Activated CD4-positive, alpha-beta T cell treated with anti-CD3 and anti-CD28 coated beads for 24 hours (primary cell): ENCODE data around the gene SLC8A2.
"Not testable (repeated sequence)": the region's sequence is repeated elsewhere in the genome, so short reads cannot be mapped to it uniquely, and the experiment has no call there.

Experiments
- DNase-seq, 2 donors: peaks; one replicate each; pipeline ENCODE4 v3.0.0-alpha.2; 2020; ENCODE audit warnings: low read depth in 2 of 2

Gene SLC8A2

DNA sequence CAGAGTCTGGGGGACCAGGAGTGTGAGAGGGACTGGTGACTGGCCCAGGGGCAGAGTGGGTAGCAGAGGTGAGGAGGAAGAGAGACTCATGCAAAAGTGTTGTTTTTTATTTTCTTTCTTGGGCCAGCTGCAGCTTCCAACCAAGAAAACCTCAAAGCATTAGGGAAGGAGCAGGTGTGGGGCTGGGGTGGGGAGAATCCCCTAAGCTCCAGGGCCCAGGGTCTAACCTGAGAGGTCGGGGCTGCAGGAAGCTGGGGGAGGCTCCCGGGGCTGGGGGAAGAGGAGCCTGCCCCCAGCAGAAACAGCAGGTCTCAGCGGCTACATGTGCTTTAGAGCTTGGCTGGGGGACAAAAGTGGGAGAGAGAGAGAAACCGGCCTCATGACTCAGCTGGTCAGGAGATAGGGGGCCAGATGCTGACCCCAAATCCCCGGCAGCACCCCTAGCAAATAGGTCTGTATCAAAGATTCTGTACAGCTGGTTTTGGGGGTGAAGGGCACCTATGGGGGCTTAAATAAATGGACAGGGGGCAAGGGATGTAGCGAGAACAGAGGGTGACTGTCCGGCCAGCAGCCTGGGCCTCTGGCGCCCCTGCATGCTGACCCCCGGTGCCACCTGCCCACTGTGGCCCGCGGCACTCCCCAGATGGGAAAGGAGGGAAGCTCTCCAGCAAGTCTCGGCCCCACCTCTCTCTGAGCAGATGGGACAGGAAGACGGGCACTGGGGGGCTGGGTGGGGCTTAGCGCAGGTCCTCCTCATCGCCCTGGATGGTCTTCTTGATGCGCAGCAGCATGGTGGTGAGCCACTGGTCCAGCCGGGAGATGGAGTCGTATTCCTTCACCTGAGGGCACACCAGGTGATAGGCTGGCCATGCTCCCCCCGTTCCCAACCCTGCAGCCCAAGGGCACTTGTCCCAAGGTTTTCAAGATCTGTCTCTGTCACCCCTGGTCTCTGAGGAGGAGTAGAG is 16.1 kb upstream of the SLC8A2 start:
- no peak for DNase-seq

DNA sequence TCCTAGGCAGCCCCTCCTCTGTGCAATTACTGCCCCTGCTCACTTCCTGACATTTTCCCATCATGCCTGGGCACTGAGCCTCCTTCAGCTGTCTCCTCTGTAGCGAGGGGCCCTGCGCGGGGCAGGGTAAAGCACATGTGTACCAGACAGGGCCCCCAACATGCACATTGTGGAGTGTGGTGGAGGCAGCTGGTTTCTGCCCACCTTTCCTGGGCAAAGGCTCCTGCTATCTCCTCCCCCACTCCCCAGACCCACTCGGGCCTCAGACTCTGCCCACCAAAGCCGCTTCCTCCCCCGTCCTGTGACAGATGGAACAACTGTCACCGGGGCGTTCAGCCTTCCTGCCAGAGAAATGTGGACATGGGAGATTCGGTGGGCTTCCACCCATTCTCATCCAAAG is 15.2 kb upstream of the SLC8A2 start:
- no peak for DNase-seq

DNA sequence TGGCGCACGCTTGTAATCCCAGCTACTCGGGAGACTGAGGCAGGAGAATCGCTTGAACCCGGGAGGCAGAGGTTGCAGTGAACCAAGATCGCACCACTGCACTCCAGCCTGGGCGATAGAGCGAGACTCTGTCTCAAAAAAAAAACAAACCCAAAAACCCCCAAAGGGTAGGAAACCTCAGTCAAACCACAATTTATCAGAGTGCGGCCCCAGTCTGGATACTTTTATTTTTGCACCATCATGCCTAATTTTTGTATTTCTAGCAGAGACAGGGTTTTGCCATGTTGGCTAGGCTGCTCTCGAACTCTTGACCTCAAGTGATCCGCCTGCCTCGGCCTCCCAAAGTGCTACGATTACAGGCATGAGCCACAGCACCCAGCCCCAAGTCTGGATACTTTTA is 14.5 kb upstream of the SLC8A2 start:
- not testable (repeated sequence) for DNase-seq

DNA sequence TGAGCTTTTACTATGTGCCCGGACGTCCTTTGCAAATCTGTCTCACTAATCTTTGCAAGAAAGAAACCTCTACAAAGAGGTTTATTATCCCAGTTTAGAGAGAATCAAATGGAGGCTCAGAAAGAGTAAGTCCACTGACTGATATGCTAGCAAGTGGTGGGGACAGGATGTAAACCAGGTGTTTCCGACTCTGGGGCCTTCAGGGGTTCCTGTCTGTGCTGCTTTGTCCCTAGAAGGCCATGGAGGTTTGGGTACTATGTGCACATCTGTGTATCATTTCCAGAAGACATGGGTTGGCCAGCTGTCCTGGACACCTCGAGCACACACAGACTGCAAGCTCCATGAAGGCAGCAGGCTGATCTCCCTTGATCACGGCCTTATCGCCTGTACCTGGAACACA is 13.5 kb upstream of the SLC8A2 start:
- DNase-seq, result no peak

DNA sequence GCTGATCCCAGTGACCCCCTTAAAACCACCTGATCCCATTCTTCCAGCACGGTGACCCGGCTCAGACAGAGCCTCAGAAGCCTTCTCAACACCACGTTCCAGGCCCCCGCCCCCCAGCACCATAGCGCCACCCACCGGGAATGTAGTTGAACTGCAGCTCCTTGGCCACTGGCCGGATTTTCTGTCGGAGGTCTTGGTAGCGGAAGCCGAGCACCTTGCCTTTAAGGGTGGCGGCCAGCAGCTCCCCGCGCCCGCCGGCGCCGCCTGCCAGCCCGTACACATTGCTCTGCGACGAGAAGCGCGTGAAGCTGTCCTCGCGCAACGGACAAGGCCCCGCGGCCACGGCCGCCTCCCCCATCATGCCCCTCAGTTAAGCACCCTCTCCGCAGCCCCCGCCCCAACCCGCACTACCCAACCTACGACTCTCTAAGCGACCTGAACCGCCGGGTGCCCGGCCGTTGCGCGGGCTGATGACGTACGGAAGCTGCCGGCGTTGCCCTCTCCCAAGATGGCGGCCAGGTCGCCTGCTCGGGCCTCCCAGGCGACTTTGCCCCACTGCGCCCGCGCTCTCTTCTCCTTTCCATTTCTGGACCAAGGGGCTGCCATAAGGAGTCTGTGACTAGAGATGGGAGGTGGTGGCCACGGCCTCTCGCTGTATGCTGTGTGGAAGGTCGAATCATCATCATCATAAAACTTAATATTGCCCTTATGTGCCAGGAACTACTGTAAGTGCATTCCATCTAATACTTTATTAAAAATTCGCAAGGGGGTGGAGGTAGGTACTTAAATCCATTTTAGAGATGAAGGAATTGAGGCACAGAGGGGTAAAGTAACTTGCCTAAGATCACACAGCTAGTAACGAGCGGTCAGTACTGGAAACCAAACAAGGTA is 12.4 kb upstream of the SLC8A2 start, which contains the start of gene KPTN:
Gene KPTN (minus strand): TSS at position 420 of the 891 bp plus-strand sequence. CDS start 59 bp downstream, at position 361.
- DNase-seq, result peak; percentile 81 to 87

DNA sequence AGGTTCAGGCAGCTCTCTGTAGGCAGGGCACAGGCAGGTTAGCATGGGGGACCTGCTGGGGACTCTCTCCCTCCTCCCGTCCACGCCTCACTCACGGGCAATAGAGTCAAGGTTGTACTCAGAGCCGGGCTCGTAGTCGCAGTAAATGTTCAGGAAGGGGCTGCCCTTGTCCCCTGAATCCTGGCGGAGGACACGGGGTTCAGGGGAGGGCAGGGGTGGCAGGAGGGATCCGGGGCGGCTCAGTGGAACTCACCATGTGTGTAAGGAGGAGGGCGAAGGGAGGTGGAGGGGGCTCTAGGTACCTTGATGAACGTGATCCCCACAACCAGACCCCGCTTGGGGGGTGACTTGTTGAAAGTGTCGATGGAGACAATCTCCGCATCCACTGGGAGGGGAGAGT is 11.5 kb upstream of the SLC8A2 start:
- no peak for DNase-seq

DNA sequence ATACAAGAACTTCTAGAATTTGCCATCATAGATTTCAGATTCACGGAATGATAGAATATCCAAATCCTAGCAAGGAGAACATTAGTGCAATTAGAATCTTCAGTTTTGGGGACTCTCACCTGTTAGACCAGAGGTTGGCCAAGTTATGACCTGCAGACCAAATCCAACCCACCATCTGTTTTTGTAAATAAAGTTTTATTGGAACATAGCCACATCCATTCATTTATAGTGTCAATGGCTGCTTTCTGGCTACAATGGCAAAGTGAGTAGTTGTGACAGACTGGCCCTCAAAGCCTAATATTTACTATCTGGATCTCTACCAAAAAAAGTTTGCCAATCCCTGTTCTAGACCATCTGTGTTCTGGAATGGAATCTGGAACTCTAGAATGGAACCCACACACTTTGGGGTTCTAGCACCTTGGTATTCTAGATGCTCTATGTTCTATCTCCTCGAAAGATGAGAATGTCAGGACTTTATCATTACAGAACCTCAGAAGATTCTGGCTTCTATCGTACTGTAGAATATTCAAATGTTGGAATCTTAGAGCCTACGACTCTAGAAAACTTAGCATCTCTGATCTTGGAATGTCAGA is 9.9 kb upstream of the SLC8A2 start:
- DNase-seq, result no peak

DNA sequence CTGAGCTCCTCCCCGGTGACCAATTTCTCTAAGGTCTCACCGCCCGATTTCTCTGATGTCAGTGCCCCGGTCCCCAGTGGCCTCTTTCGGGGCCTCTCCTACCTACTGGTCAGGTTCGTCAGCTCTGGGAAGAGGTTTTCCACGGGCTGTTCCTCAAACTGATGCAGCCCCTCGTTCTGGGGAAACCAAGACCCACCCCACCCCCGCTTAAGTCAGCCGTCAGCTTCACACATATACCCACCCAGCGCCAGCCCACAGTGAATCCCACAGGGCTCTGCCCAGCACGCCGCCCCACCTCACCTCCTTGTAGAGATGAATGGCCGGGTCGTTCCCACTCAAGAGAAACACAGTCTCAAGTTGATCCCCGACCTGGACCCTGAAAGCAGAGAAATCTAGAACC is 9.0 kb upstream of the SLC8A2 start:
- DNase-seq, result no peak

DNA sequence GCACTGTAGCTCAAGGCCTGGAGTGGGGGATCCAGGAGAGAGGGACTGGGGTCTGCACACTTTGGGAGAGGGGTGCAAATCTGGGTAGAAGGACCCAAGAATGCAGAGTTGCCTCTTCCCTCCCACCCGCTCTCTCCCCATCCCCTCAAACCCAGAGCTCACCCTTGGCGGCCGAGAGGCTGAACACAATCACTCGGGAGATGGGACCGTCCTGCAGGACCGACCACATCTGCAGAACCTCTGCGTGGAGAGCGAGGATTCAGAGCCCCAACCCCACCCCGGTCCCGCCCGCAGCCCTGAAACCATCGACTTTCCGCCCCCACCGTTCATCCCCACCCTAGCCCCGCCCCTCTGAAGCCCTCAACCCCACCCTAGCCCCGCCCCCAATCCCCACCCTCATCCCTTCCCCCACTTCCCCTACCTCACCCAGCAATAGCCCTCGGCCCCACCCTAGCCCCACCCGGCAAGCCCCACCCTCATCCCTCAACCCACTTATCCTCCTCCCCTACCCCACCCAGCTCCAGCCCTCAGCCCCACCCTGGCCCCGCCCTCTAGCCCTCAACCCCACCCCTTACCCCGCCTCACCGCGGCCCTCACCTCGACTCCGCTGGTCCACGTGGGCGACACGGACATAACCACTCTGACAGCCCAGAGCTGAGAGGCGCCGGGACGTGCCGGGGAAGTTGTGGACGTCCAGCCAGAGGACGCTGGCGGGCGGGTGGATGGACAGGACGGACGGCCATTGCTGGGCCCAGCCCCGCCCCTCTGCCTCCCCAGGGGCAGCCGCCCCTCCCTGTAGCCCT is 8.2 kb upstream of the SLC8A2 start:
- no peak for DNase-seq

DNA sequence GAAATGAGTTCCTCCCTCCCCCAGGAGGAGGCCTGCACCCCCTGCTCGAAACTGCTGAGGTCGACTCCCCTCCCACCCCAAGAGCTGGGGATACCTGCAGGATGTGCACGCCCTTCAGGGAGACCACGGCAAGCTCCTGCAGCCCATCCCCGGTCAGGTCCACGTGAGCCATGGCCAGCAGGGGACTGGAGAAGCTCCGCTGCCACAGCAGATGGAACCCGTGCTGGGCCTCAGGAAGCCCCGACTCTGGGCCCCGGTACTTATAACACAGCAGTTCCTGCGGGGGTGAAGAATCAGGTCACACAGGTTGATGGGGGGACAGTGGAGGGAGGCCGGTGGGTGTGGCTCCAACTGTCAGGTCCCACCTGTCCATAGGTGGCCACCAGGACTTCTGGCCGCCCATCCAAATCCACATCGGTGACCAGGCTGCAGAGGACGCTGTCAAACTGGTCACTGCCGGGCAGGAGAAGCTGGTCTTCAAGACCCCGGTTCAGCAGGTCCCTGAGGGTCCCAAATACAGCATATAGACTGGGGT is 4.8 kb upstream of the SLC8A2 start:
- no peak for DNase-seq

DNA sequence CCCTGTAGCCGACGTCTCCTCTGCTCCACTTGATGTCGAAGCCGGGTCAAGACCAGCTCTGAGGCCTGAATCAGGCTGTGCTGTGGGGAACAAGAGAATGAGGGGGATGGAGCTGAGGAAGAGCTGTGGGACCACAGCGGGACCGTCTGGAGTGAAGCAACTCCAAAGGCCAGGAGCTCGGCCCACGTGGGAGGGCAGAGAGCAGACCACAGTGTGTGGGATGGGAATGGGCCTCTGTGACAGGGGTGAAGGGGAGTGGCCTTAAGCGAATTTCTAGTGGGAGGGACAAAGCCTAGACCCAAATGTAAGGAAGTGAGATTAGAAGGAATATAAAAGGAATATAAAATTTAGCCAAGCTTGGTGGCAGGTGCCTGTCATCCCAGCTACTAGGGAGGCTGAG is 3.8 kb upstream of the SLC8A2 start:
- DNase-seq, result no peak

DNA sequence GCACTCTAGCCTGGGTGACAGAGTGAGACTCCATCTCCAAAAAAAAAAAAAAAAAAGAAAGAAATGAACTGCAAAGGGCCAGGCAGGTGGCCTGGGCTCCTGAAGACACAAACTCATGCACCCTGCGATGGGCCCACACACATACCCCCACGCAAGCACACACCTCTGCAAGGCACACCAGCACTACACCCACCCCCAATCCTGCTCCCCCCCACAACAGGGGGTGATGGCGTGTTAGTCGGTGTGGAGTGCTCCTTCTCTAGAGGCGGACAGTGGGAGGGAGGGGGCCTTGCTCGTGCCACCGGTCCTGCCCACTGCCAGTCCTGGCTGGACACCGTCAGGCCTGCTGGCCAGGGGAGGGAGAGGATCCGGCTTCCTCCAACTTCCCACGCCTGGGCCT is 1.6 kb upstream of the SLC8A2 start:
- no peak for DNase-seq

DNA sequence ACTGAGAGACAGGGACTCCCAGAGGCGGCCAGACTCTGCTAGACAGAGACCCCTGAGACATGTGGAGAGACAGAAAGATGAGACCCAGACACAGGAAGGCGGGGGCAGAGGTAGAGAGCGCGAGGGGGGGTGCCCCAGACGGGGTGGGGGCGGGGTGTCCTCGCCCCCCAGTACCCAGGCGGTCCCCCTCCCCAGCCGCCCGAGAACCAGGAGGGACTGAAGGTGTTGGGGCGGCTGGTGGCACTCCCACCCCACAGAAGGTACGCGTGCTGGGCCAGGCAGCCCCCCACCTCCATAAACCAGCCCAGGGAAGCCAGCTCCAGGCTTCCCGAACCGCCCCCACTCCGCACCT is 336 bp downstream of the SLC8A2 start:
- DNase-seq, result no peak

DNA sequence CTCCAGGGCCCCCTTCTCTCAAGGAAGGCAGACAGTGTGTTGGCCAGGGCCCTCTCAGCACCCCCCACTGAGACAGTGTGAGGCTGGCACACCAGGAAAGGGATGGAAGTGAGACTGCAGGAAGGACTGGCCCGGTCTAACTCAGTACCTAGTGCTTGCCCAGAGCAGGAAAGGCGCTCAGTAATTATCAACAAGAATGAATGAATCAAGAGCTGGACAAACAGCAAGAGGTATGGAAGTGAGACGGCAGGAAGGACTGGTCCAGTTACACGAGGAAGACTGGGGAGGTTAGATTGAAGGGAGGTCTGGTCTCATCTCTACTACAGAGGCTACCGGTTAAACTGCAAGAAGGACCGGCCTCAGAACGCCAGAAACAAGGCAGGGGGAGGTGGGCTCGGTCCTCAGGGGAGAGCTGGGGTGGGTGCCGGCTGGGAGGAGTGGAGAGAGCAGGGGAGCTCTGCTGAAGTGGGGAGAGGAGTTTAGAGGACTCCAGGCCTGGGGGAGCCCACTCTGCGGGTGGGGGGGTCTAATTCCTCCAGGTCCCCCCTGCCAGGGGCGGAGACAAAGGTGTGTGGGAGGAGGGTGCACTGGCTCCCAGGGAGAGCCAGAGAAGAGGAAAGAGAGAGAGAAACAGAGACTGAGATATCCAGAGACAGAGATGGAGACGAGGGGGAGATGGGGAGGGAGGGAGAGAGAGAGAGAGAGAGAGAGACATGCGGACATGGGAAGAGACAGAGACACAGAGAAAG is 1.1 kb downstream of the SLC8A2 start:
- no peak for DNase-seq

DNA sequence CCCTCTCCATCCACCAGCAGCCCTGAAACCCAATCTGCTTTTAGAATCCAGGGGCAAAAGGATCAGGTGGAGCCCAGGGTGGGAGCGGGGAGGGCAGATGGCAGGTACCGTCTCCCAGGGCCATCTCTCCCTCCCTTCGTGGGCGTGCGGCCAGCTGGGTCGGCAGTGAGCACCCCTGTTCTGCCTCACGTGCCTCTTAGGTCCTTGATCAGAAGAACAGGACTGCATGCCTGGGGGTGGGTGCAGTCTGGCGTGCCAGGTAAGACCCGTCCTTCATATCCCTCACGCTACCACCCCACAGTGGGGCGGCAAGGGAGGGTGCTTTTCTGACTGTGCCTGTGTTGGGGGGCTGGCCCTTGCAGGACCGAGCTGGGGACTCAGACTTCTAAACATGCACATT is 2.0 kb downstream of the SLC8A2 start:
- DNase-seq, result no peak

DNA sequence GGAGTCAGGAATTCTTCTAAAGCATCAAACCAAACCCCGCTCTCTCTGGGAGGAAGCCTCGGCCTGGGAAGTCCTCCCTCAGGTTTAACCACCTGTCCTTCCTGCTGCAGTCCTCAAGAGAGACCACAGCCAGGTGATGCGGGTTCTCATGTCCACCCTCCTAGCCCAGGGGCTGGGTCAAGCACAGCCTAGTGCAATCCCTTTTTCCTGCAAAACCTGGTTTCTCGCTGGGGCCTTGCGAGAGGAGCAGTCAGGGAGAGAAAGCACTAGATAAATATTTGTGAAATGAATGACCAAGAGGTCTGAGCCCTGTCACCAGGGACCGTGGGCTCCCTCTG is 2.4 kb downstream of the SLC8A2 start:
- no peak for DNase-seq

DNA sequence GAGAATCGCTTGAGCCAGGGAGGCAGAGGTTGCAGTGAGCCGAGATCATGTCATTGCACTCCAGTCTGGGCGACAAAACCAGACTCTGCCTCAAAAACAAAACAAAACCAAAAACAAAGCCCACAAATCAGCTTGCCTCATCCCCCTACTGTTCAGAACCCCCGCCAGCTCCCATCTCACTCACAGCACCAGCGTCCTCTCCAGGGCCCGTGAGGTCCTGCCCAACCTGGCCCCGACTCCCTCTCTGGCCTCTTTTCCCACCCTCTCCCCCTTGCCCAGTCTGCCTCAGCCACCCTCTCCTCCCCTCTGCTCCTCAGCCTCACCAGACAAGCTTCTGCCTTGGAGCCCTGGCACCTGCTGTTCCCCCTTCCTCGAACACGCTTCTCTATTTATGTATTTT is 3.8 kb downstream of the SLC8A2 start:
- no peak for DNase-seq

DNA sequence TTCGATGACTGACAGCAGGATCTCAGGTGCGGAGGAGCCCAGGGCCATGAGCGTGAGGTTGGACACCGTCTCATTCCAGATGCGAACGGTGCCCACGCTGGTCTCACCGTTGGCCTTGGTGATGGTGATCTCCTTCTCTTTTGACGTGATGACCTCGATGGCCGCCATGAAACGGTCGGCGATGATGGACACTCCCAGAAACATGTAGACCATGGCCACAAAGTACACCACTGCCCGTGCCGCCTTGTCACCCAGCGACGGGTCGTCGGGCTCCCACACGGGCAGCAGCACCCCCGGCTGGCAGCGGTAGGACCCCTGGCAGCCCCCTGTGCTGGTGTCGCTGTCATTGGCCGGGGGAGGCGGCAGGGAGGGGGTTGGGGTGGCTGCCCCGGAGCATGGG is 5.7 kb downstream of the SLC8A2 start:
- DNase-seq, result no peak

DNA sequence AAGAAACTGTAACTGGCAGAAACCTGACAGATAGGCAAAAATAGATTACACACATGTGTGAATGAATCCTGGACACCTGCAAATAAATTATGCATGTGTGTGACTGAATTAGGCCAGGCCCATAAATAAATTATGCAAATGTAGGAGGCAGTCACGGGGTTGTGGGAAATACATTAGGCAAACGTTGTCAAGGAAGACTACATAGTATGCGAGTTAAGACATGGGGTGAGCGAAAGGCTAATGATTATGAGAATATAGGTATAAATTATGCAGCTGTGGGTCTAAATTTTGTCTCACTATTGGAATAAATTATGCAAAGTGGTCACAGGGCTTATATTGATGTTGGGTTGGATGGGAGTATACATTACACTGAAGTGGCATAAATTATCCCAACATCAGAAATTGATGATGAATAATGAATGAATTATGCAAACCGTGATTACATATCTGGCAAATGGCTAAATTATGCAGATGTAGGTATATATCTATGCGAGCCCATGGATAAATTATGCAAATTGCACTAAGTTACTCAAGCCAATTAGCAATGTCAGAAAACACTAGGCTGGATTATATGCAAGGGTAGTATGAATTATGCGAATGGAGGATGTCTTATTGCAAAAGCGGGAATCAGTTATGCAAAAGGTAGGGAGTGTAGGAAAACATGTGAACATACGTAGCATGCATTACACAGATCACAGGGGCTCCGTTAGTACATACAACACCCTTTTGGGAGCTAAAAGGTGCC is 6.8 kb downstream of the SLC8A2 start:
- no peak for DNase-seq

DNA sequence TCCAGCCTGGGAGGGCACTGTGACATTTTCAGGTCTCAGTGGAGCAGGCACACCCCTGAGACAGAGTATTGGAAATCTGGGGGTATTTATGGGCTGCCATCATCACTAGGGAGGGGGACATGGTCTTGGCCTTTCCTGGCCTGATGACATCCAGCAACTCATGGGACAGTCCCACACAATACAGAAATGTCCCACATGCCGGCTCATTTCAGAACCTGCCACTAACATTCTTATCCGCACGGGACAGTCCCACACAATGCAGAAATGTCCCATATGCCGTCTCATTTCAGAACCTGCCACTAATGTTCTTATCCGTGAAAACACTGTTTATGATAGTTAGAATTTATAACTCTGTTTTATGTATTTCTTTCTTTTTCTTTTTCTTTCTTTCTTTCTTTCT is 9.8 kb downstream of the SLC8A2 start:
- no peak for DNase-seq
